GM19240 (cell line): ENCODE measurements around the gene NAPSA.

Source experiments
- DNase-seq: peaks from one replicate; pipeline ENCODE4 v3.0.0; 2011; ENCODE audit warnings: low spot score; ENCODE audit not compliant: insufficient read length

The NAPSA gene

GRCh38 chr19:50384685-50385535 is 19.5 kb upstream of the NAPSA start:
- DNase-seq: no peak

GRCh38 chr19:50383852-50384684 is 18.6 kb upstream of the NAPSA start, which contains the start of gene POLD1:
Gene POLD1, plus strand, starts transcription at chr19:50384347. Its CDS starts 14,505 bp downstream, at chr19:50398852.
- peak; percentile 98 for DNase-seq

DNA sequence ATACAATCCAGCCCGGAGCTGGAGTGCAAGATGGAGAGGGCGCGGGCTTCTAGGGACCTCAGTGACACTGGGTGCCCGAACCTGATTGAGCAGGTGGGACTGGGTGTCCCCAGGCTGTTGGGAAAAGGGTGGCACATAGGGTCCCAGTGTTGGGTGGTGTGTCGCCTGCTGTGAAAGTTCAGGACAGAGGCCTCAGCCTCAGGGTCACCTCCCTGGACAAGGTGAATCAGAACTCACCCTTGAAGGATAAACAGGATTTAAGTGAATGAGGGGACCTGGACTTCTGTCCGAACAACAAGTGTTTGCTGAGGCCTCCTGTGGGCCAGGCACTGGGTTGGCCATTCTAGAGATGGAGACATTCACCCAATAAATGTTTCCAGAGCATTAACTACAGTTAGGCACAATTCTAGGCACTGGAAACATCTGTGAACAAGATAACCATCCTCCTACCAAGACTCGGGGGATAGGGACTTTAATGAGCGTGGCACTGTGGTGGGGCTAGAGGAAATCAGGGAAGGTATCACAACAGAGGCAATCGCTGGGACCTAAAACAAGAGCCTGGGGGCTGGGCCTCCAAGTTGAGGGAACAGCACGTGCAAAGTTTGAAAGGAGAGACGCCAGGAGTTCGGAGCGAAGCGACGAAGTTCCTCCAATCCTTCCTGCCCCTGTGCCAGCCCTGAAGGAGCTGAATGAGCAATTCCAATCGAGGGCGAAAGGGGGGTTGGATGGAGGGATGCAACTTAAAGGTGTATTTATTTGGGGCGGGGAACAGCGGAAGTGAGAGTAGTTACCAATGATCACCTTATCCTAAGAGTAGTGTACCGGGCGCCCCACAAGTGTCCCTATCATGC is 17.8 kb upstream of the NAPSA start:
- no peak for DNase-seq

- no peak for DNase-seq
Observed at GRCh38 chr19:50381881-50382729, 16.7 kb upstream of the NAPSA start.

DNA sequence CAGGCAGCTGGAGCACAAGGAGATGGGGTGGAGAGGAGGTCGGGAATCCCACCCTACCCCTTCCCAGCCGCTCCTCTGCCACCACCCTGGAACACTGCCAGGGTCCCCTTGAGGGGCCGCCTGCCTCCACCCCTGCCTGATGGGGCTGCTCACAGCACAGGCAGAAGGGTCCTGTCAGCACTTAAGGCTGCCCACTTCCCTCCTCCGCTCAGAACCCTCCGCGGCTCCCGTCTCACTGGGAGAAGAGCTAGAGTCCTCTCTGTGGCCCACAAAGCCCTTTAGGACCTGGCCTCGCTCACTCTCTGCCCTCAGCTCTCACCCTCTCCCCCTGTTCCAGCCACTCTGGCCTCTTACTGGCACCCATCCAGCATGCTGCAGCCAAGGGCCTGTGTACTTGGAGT is 15.3 kb upstream of the NAPSA start:
- DNase-seq: no peak

DNA sequence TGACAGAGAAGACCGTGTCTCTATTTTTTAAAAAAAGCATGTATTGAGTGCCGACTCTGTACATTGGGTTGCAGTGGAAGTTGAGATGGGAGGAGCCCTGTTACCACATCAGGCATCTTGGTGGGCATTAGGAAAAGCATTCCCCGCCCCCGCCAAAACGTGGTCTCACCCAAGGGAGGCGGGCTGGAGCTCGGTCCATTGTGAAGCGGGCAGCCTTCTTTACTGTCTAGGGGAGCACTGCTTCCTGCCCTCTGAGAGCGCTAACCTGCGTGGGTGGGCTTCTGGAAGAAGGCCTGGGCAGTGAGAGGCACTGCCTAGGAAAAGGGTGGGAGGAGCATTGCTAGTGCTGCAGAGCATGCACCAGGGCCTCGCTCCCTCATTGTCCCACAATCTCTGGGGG is 14.7 kb upstream of the NAPSA start:
- DNase-seq: no peak

DNA sequence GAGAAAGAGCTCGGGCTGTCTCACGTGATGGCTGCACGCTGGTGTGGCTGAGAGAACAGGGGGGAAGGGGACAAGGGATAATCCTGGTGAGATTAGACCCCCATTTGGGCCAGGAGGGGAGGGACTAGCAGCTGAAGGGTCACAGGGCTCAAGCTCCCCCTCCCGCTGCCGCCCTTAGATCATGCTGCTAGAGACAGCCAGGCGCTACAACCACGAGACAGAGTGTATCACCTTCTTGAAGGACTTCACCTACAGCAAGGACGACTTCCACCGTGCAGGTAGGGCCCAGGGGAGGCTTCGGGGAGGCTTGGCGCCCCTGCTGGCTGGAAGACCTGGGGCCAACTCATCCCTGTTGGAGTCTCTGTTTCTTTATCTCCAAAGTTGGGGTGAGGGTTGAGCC is 14.2 kb upstream of the NAPSA start:
- DNase-seq: no peak

DNA sequence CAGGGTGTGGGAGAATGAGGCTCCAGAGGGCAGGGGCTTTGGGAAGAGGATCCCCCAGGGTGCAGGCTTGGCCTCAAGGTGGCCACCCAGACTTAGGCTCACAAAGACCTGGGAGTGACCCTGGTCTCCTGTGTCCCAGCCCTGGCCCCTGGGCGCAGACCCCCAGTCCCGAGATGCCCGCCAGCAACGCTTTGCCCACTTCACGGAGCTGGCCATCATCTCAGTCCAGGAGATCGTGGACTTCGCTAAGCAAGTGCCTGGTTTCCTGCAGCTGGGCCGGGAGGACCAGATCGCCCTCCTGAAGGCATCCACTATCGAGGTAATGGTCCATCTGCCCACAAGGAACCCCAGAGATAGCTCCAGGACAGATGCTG is 13.4 kb upstream of the NAPSA start:
- DNase-seq: no peak

DNA sequence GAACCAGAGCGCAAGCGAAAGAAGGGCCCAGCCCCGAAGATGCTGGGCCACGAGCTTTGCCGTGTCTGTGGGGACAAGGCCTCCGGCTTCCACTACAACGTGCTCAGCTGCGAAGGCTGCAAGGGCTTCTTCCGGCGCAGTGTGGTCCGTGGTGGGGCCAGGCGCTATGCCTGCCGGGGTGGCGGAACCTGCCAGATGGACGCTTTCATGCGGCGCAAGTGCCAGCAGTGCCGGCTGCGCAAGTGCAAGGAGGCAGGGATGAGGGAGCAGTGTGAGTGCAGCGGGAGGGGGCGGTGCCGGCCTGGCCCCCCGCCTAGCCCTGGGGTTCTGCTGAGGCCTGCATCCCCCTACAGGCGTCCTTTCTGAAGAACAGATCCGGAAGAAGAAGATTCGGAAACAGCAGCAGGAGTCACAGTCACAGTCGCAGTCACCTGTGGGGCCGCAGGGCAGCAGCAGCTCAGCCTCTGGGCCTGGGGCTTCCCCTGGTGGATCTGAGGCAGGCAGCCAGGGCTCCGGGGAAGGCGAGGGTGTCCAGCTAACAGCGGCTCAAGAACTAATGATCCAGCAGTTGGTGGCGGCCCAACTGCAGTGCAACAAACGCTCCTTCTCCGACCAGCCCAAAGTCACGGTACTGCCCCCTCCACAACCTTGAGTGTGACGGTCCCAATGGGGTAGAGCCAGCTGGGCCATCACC is 12.9 kb upstream of the NAPSA start:
- no peak for DNase-seq

DNA sequence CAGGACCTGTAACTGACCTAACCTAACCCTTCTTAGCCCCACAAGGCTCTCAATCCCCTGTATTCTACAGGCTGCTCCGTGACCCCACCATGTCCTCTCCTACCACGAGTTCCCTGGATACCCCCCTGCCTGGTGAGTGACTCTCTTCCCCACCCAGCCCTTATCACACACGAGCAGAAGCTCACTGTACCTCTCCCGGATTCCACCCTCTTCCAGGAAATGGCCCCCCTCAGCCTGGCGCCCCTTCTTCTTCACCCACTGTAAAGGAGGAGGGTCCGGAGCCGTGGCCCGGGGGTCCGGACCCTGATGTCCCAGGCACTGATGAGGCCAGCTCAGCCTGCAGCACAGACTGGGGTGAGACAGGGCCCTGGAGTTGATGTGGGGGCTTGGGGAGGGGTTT is 12.1 kb upstream of the NAPSA start:
- no peak for DNase-seq

- no peak for DNase-seq
Observed at GRCh38 chr19:50377051-50377461, 11.6 kb upstream of the NAPSA start.

DNA sequence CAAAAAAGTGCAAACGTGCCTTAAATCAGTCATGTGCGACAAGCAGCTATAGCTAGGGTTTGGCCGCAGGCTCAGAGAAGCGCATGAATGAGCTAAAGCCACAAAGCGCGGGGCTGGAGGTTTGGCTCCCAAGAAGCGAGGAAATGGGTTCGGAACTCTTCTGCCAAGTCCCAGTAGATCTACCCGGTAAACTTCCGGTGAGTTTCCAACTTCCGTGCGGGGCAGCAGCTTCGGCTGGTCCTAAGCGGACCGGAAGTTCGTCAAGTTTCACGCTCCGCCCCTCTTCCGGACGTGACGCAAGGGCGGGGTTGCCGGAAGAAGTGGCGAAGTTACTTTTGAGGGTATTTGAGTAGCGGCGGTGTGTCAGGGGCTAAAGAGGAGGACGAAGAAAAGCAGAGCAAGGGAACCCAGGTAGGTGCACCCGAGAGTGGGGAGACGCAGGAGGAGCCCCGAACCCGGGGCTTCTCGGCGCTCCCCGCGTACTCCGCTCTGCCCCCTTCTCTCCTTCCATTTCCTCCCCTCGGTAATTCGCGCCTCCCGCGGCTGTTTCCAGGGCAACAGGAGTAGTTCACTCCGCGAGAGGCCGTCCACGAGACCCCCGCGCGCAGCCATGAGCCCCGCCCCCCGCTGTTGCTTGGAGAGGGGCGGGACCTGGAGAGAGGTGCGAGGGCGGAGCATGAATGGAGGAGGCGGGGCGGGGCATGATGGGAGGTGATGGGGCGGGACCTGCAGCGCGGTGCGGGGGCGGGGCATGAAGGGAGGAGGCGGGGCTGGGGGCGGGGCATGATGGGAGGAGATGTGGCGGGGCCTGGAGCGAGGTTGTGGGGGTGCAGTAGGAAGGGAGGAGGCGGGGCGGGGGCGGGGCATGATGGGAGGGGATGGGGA is 11.0 kb upstream of the NAPSA start, which contains the start of gene NR1H2:
NR1H2 (plus strand) TSS at position 292 of the 885 bp plus-strand sequence. CDS start 1,149 bp downstream, outside the sequence.
- peak; percentile 79 for DNase-seq

DNA sequence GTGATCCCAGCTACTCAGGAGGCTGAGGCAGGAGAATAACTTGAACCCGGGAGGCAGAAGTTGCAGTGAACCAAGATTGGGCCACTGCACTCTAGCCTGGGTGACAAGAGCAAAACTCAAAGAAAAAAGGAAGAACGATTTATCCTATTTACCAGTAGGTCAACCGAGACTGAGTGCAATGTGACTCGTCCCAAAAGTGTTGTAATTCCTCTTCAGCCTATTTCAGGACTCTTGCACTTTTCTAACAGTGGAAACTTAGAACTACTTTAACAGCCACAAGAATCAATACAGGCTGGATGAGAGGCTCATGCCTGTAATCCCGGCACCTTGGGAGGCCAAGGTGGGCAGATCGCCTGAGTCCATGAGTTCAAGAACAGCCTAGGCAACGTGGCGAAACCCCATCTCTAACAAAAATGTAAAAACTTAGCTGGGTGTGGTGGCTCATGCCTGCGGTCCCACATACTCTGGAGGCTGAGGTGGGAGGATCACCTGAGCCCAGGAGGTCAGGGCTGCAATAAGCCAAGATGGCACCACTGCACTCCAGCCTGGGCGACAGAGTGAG is 6.6 kb upstream of the NAPSA start:
- DNase-seq: no peak

- no peak for DNase-seq
Observed at GRCh38 chr19:50368649-50369570, 3.5 kb upstream of the NAPSA start.

DNA sequence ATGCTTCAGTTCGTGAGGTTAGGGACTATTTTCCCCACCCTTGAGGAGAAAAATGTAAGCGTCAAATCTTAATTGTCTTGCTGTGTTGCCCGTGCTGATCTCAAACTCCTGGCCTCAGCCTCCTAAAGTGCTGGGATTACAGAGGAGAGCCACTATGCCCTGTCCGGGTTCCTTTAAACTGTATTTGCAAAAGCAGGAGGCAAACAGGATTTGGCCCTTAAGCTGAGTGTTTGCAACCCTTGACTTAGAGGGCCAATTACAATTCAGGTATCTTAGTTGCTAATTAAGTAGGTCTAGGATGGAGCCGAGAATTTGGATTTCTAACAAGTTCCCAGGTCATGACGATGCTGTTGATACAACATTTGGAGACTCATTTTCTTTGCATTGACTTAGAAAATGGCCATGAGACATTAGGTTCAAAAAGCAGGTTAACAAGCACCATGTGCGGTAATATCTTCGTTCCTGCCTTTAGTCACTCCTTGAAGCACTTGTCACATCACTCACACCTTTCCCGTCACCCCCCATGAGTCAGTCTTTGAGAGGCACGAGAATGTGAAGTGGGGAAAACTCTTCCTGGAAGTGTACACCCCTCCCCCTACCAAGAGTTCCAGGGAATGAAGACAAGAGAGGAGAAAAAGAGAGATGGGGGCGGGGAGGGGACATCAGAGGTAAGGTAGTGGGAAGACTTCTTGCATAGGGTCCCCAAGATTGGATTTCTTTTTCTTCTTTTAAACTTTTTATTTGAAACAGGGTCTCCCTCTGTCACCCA is 2.6 kb downstream of the NAPSA start:
- DNase-seq: no peak

DNA sequence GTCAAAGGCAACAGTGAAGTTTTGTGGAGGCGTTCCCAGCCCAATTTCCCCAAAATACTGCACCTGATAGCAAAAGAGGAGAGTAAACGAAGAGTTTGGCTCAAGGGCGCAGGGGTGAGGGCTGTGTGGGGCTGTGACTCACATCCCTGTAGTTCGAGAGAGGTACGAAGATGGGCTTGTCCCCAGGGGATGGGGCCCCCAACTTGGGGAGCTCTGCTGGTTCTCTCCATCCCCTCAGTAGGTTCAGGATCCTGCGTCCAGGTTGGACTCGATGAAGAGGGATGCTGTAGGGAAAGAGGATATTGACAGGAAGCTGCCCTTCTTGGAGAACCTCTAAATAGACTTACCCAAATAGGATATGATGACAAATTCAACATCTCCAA is 3.4 kb downstream of the NAPSA start:
- DNase-seq: no peak
